ENCODE results near the gene RPL22.

Gene RPL22

DNA sequence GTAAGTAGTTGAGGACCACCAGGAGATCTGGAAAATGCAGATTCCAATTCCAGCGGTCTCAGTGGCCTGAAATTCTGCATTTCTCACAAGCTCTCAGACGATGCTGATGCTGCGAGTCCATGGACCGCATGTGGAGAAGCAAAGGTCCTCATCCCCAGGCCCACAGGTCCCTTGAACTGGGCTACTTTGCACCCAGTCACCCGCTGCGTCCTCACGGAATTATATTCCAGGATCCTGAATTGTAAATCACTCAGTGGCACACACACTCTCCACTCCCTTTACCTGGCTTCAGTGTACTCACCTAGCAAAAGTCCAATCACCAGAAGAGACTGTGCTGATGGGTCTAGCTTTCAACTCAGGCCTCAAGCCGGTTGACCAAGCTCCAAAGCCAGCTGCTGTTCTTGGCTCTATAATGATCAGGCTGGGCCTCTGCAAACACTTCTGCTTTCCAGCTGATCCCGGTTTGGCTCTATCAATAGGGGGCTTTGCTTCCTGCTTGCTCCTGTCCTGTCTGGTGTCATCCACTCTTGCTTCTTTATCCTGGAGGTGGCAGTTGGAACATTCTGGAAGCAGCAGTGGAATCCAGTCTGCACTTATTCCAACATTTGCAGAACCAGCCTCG lies 904 bp upstream of the RPL22 start:
- no peak for DNase-seq

DNA sequence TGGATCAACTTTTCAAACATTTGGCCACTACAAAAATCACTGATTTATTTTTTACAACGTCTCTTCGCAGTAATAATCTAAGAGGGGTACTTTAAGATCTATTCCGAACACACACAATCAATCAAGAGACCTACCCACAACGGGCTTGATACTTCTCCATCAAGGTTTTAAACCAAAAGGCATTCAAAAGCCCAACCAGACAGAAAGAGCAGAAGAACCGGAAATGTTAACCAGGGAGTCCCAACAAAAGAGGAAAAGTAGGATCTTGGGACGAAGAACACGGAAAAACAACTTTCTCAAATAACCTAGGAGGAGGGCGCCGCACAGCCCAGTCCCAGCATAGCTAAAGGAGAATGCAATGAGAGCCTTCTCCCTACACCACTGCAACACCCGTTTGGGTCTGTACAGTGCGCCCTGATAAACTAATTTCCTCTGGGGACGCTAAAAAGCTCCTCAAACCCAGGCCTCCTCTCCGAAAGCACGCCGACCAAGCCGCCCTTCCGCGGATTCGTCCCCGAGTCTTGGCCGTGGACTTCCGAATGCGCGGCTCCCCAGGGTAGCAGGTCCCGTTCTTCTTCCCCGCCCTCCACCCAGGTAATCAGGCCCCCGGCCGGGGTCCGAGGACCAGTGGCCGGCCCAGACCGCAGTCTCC lies 623 bp downstream of the RPL22 start:
- no peak for DNase-seq

DNA sequence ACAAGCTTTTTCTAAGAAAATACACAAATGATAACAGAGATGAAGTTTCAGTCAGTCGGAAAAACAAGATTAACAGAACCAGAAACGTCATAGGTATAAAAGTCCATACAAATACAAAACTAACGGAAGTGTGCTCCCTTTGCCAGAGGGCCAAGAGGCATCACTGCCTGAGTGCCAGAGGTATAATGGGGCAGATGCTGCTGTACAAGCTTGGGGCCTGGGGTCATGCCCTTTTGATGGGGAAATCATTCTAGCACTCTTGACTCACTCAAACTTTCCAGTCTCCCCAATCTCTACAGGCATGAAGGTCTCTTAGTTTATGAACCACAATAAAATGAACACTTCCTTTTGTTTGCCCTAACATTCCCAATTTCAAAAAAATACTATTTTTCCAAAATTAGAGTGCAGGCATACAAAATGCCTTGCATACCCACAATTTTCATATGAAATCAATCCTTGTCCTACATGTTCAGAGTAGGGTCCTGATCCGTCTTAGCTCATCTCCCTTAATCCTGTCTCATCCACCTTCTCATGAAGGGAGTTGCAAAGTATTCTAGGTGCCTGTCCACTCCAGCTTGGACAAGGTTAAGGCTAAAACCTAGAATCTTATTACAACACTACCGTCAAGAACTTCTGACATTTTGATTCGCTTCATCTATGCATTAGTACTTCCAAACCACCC lies 1.5 kb downstream of the RPL22 start:
- no peak for DNase-seq

DNA sequence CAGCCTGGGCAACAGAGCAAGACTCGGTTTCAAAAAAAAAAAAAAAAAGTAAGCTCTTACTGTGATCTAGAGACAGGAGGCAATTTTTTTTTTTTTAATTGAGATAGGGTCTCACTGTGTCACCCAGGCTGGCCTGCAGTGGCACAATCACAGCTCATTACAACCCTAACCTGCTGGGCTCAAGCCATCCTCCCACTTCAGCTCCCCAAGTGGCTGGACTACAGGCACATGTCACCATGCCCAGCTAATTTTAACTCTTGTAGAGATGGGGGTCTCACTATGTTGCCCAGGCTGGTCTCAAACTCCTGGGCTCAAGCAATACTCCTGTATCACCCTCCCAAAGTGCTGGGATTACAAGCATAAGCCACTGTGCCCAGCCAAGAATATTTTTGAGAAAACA lies 7.4 kb downstream of the RPL22 start:
- DNase-seq = no peak

DNA sequence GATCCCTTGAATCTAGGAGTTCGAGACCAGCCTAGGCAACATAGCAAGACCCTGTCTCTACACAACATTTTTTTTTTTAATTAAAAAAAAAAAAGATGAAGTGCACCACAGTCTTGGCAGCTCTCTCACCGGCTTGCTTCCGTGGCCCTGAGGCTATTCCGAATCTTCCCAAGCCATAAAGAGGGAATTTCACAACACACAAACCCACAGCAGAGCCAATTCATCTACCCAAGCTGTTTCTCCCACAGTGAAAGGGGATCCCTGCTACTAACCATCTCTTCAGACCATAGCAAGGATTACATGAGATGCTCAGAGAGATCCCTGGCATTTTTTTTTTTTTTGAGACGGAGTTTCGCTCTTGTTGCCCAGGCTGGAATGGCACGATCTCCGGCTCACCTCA lies 10.9 kb downstream of the RPL22 start:
- no peak for DNase-seq

DNA sequence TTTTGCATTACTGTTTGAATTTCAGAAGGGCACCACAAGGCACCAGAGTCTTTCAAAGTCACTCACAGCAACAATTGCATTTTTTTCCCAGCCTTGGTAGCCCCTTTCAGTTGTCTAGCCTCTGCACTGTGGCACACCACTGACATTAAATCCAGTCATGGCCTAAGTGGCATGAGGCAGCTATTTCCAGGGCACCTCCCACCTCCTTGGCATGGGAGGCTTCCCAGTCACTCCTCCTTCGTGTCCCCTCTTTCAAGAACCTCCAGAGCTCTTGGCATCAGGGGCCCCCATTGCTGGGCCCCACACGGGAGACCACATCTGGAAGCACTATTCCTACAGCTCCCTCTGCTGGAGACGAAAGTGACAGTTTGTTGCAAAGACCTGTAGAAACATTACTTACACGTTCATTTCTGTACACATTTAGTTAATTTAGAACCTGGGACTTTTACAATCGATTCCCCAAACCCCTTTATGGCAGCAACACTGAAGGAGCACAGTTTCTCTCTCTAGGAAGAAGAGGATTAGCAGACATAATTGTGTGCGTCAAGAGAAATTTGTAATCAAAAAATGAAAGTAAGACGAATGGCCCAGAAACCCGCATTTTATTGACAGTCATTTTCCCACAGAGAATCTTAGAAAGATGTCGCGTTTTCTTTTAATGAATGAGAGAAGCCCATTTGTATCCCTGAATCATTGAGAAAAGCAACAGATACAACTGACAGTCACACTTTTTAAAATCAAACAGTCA lies 13.6 kb downstream of the RPL22 start:
- DNase-seq = no peak

DNA sequence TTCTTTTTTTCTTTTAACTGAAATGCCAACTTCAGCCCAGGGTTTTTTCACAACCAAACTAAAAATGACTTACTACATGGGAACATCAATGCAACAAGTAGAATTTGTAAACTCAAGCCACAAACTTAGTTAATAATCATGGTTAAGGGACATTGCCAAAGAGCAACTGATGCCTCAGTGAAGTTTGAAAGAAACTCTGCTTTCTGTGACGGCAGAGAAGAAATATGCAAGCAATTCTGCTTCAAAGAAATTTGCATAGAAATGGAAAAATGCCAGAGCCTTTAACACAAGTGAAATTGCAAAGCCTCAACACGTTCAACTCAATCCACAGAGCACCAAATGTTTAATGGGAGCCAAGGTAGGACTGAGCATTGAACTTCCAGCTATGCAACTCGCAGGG lies 14.2 kb downstream of the RPL22 start:
- no peak for DNase-seq

DNA sequence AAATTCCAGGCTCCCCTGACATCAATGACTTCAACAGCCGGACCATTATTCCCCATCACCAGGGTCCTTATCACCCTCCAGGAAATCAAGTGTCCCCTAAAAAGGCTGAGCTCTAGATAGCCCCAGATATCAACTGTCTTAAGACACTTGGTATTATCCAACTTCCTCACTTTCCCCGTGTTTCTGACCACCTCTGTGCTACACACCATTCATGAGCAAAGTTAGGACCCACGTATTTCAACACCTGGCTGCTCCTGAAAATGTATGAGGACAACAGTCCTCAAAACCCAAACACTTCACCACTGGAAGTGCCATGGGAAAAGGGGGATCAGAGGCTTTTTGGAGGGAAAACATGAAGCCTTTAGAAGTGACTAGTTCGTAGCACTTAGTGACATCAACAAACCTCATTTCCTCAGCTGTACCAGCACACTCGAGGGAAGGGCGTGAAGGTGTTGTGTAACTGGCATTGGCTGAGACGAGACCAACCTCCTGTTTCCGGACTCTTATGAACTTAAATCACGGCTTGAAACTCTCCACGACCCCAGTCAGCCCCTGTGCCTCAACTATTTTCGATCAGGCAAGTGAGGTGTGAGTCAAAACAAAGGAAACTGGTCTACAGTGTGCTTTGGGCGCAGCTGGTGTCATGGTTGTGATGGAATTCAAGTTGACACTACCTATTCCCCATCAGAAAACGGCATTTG lies 15.2 kb downstream of the RPL22 start:
- no peak for DNase-seq

DNA sequence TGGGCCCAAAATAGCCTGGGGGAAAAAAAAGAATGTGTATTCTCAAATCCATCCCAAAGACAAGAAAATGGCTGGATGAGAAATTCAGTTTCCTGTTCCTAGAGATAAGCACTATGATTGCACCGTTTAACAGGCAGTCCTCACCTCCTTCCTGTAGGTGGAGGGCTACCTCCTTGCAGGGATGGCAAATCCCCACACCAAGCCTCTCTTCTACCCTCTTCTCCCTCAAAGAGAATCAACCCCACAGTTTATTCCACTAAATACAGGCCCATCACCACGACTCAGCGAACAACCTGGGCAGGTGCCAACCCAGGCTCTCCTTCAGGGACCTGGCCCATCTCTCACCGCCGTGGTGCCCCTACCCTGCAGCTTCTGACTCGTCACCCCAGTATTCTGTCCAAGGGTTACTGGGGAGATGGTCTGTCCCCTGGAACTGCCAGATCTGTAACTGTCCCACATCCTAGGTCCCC lies 15.8 kb downstream of the RPL22 start:
- DNase-seq = no peak

DNA sequence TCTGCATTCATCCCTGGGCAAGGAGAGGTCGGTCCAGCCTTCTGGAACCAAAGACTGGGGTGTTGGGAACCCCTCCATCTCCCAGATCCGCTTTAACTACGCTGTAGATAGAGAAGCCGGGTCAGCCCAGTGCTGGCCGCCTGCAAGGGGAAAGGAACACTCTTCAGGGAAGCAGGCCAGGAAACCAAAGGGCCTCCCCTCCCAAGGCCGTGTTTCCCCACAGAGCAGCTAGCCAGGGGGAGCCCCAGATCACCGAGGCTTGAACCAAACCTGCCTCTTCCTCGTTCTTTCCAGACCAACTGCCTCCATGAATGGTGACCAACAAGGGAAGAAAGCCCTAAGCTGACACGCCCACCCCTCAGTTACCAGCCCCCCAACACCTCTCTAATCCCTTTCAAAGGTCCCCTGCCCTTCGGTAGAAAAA lies 18.0 kb downstream of the RPL22 start:
- DNase-seq = no peak

DNA sequence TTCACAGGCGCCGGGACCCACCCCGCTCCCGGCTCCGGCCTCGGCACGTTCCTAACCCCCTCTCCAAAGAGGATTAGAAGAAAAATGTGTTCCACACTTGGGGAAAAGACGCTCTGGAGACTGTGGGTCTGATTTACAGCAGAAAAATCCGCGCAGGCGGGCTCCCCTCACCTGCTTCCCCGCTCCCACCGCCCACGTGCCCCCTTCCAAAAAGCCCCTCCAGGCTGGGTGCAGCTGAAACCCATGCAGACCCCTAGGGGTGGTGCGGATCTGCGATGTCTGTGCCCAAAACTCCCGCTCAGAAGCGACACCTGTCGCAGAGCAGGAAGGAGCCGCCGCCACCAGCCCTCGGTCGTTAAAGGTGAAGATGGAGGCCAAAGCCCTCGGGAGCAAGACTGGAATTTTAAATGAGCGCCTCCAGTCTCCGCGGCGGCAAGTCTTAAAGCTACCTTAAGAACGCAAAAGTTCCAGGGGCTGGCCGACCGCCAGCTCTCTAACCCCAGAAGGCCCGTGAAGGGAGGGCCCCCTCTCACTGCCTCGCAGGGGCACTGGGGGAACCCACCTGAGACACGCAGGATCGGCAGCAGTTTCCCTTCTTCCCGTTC lies 18.6 kb downstream of the RPL22 start:
- DNase-seq = no peak

DNA sequence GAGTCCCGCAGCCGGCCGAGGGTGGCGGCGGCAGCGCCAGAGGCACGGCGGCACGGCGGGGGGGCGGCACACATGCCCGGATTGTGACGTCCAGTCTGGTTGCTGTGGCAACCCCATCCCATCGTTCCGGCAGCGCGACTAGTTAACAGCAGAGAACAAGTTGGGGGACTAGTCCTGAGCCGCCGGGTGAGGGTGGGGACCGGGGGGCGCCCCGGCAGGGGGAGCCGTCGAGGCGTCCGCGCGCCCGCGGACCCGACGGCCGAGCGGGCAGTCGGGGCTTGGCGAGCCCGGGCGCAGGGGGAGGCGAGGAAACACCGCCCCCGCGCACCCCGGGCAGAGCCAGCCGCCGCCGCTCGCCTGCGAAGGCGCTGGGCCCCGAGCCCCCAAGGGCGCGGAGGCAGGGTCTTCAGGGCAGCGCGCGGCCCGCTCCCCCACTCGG lies 19.1 kb downstream of the RPL22 start, which contains the start of gene CHD5:
Gene CHD5, minus strand, starts transcription at position 54 of the 439 bp plus-strand sequence. CDS start 298 bp downstream, outside the sequence.
- DNase-seq = peak; percentile 4

DNA sequence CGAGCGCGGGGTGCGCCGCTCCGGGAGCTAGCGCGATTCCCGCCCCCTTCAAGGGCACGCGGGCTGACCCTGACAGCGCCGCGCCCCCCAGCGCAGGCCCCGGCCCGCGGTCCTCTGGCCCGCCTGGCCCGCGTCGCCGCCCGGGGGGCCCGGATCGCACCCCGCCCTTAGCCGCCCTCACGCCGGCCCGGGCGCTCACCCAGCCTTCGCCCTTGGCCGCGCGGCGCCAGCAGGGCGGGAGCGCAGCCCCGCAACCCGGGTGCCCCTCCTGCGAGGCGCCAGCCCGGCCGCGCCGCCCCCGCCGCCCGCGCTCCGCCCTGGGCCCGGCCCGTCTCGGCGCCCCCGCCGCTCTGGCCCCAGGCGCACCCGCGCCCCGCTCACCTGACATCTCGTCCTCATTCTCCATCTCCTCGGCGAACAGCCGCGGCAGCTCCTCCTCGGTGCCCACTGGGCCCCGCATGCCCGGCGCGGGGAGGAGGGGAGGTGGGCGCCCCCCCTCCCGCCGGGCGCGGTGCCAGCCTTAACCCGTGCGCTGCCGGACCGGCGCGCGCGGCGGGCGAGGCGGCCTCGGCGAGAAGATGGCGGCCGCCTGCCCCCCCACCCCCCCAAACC lies 19.7 kb downstream of the RPL22 start:
- DNase-seq = no peak

DNA sequence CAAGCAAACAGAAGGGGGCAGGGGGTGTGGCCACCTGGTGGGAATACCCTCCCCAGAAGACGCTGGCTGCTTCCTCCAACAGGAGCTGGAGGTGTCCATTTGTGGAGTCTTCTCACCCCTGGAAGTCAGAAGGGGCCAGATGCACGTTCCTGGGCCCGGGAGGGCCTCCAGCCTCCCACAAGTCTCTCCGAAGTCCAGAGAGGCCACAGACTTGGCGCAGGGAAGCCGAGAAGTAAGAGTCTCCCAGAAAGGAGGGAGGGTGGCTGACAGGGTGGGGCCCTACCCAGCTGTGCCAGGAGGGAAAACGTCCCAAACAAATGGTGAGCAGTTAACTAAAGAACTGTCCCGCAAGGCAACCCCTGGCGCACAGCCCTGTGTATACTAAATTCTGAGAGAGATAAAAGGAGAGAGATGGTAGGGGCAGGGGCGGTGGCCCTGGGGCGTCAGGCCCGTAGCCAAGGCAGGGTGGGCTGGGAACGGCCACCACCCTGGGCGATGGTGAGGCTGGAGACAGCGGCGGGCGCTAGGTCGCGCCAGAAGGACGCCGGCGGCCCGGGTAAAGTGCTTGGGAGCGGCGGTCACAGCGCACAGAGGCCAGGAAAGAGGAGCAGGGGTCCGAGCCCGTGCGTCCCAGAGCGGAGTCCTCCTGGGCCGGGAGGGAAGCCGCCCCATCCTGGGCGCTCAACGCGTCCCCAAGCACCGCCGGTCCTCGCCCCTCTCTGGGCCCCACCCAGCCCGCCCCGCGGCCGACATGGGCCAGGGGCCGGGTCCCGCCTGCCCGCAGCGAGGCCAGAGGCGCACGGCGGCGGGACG lies 20.4 kb downstream of the RPL22 start:
- no peak for DNase-seq

DNA sequence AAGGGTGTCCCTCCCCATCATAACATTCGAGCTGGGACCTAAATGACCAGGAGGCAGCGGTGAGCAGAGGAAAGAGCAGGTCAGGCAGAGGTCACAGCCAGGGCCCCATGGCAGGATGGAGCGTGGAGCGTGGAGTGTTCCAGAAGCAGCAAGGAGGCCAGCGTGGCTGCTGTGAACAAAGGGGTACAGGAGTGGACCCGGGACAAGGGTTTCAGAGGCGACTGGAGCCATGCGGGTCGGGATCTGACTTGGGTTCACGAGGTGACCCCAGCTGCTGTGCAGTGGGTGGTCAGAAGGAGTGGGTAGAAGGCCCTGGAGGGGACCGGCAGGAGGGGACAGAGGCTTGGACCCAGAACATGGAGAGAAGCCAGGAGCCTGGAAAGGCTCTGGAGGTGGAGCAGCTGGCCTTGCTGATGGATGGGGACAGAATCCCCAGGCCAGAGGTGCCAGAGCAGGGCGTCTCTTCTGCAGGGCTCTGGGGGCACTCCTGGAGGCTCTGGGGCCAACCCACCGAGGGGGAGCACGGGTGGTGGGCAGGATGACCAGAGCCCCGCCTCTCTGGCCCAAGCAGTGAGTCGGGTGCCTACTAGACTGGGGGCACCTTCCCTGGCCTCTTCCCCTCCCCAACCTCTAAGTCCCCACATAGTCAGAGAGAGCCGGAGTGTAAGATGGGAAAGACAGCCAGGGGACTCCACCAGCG lies 21.6 kb downstream of the RPL22 start:
- DNase-seq = no peak

DNA sequence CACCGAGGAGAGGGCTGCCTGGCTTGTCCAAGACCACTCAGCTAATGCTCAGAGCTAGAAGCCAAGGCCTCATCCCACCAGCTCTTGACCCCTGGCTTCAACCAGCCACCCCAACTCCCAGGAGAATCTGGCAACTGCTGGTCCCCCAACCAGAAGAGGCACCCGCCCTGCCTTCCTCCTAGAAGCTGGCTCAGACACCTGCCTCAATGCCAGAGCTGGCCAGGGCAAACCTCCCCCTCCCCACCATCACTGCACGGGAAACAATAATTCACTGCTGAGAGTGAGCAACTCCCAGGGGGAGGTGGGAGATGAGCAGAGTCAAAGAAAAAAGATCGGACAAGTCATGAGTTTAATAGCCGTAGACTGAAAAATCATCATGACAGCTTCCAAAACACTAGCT lies 22.6 kb downstream of the RPL22 start:
- no peak for DNase-seq

DNA sequence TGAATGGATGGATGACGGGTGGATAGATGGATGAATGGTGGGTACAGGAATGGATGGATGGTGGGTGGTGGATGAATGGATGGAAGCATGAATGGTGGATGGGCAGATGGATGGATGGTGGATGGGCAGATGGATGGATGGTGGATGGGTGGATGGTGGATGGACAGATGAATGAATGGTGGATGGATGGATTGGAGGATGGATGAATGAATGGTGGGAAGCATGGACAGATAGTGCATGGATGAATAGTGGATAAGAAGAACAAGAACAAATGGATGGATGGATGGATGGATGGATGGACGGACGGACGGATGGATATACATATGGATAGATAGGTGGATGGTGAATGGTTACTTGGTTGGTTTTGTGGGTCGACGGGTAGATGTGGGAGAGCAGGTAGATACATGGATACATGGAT lies 24.0 kb downstream of the RPL22 start:
- no peak for DNase-seq

DNA sequence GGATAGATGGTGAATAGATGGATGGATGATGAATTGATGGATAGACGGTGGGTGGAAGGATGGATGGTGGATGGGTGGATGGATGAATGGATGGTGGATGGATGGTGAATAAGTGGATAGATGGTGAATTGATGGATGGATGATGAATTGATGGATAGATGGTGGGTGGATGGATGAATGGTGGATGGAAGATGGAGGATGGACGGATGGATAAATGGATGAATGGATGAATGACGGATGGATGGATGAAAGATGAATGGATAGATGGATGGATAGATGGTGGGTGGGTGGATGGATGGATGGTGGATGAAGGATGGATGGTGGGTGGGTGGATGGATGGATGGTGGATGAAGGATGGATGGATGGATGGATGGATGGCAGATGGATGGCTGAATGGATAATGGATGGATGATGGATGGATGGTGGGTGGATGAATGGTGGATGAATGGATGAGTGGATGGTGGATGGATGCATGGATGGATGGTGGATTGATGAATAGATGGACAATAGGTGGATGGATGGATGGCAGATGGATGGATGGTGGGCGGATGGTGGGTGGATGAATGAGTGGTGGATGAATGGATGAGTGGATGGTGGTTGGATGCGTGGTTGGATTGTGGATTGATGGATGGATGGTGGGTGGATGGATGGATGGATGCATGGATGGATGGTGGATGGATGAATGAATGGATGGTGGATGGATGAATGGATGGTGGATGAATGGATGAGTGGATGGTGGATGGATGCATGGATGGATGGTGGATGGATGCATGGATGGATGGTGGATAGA lies 24.6 kb downstream of the RPL22 start:
- DNase-seq = no peak

DNA sequence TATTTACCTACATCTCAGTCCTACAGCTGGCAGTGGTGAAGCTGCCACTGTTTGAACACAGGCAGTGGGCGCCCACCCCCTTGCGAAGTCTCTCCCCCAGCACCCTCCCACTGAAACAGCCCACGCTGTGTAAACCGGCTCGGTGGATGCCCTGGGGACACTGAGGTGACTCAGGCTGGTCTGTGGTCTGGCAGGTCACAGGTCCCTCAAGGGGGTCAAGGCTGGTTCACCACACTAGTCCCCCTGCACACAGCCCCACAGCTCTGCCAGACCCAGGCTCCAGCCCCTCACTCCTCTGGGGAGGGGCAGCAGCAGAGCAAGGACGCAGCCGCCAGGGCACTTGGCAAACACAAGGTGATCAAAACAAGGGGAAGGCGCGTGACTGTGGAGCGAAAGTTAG lies 26.8 kb downstream of the RPL22 start:
- DNase-seq = no peak
